Measurements from ENCODE around the gene ACY1.

DNA sequence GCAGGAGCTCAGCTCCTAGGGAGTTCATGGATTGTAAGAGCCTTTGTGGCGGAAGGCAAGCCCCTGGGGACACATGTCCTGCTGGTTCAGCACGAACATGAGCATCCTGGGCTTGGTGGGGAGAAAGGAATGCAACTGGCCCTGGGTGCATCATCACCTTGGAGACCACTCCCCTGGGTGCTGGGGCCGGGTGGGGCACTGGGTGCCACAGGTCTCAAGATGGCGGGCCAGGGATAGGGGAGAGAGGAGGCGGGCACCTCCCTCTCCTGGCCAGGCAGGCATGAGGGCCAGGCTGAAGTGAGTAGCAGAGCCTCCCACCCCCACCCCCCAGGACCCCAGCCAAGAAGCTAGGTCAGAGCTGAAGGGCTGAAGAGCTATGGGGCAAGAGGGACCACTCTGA lies 16.8 kb upstream of the ACY1 start:
- TF ChIP-seq, protein P1, sequence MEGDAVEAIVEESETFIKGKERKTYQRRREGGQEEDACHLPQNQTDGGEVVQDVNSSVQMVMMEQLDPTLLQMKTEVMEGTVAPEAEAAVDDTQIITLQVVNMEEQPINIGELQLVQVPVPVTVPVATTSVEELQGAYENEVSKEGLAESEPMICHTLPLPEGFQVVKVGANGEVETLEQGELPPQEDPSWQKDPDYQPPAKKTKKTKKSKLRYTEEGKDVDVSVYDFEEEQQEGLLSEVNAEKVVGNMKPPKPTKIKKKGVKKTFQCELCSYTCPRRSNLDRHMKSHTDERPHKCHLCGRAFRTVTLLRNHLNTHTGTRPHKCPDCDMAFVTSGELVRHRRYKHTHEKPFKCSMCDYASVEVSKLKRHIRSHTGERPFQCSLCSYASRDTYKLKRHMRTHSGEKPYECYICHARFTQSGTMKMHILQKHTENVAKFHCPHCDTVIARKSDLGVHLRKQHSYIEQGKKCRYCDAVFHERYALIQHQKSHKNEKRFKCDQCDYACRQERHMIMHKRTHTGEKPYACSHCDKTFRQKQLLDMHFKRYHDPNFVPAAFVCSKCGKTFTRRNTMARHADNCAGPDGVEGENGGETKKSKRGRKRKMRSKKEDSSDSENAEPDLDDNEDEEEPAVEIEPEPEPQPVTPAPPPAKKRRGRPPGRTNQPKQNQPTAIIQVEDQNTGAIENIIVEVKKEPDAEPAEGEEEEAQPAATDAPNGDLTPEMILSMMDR (IDR thresholded peaks at IDR 0.05) = no peak
- no peak for TF ChIP-seq POLR2A (IDR thresholded peaks at IDR 0.05)

Measured in esophagus squamous epithelium (tissue), 4 donors.